H1 (cell line): ENCODE results near the gene CDK5R1. TPM values are rescaled to one million over a fixed set of nuclear protein-coding genes. Genes with fewer than 3 reads are reported as not detected.

Source experiments
- CTCF ChIA-PET: fragments of 300-600 bp; sonication (Branson Sonifier 250); formaldehyde crosslinking; loops from one replicate; lab custom pipeline; 2021; ENCODE audit not compliant: partially characterized antibody; lab: Charles Lee
- POLR2A ChIA-PET: fragments of 300-600 bp; sonication (Branson Sonifier 250); formaldehyde crosslinking; loops from one replicate; lab custom pipeline; 2021; ENCODE audit warnings: inconsistent platforms; ENCODE audit not compliant: partially characterized antibody; lab: Charles Lee
- DNase-seq, 2 experiments: peaks; one replicate each; pipeline versions ENCODE4 v3.0.0 to v3.0.0-alpha.2; 2010 to 2022; ENCODE audit warnings: low spot score in 2 of 2, low read depth in 1 of 2, mixed read lengths in 1 of 2
- FAIRE-seq: peaks from 2 replicates; lab custom pipeline; 2011; peaks lifted over from hg19 to GRCh38; lab: Jason Lieb, UNC
- H2AFZ ChIP-seq: 2 replicates; pipeline ENCODE4 v1.8.1; 2012; ENCODE audit warnings: low read length, inconsistent platforms
- H2AK5ac ChIP-seq: 2 replicates; pipeline ENCODE4 v1.6.1; 2013; ENCODE audit warnings: low read depth, low read length
- H2BK120ac ChIP-seq: replicated peaks from 2 replicates; pipeline ENCODE3; 2013; ENCODE audit warnings: low read depth, low read length, inconsistent platforms
- H2BK12ac ChIP-seq: 2 replicates; pipeline ENCODE4 v1.6.1; 2013; ENCODE audit warnings: low read depth, low read length
- H2BK15ac ChIP-seq: 2 replicates; pipeline ENCODE4 v1.6.1; 2013; ENCODE audit warnings: low read length
- H2BK20ac ChIP-seq: 2 replicates; pipeline ENCODE4 v1.6.1; 2013; ENCODE audit warnings: low read length
- H2BK5ac ChIP-seq: 2 replicates; pipeline ENCODE4 v1.6.1; 2013; ENCODE audit warnings: low read depth, low read length
- H3K14ac ChIP-seq: 2 replicates; pipeline ENCODE4 v1.6.1; 2013; ENCODE audit warnings: inconsistent platforms; ENCODE audit not compliant: insufficient read length
- H3K18ac ChIP-seq: 2 replicates; pipeline ENCODE4 v1.6.1; 2013; ENCODE audit warnings: low read length; ENCODE audit errors: extremely low read depth
- H3K23ac ChIP-seq: 2 replicates; pipeline ENCODE4 v1.6.1; 2013; ENCODE audit warnings: inconsistent platforms; ENCODE audit not compliant: insufficient read length
- H3K23me2 ChIP-seq: 2 replicates; pipeline ENCODE4 v1.6.1; 2013; ENCODE audit warnings: low read depth, low read length
- H3K27ac ChIP-seq: 2 replicates; pipeline ENCODE4 v1.6.1; 2011; ENCODE audit warnings: low read depth, low read length, inconsistent platforms
- H3K27me3 ChIP-seq, 4 experiments: replicated peaks in 1 of 4; 1 replicate in 1 of 4; 2 replicates in 3 of 4; pipeline versions ENCODE4 v1.6.1 to v1.8.1; 2011 to 2013; ENCODE audit warnings: low read length in 3 of 4, mild to moderate bottlenecking in 3 of 4, inconsistent platforms in 2 of 4, mixed read lengths in 2 of 4, moderate library complexity in 1 of 4; ENCODE audit not compliant: control insufficient read depth in 3 of 4, insufficient read depth in 3 of 4; ENCODE audit errors: extremely low read depth in 1 of 4
- H3K36me3 ChIP-seq, 4 experiments: 2 replicates each; pipeline versions ENCODE4 v1.6.1 to v1.8.1; 2011 to 2013; ENCODE audit warnings: mild to moderate bottlenecking in 4 of 4, low read length in 3 of 4, moderate library complexity in 2 of 4, control low read depth in 1 of 4, inconsistent platforms in 1 of 4; ENCODE audit not compliant: insufficient read depth in 4 of 4, control insufficient read depth in 2 of 4
- H3K4ac ChIP-seq: replicated peaks from 2 replicates; pipeline ENCODE3; 2013; ENCODE audit warnings: low read length, low read depth, mixed read lengths, inconsistent platforms; ENCODE audit not compliant: insufficient read length
- H3K4me1 ChIP-seq, 4 experiments: replicated peaks in 1 of 4; 1 replicate in 1 of 4; 2 replicates in 3 of 4; pipeline versions ENCODE4 v1.6.1 to v1.8.1; 2011 to 2013; ENCODE audit warnings: low read length in 3 of 4, inconsistent platforms in 2 of 4, mixed read lengths in 1 of 4; ENCODE audit not compliant: insufficient read depth in 4 of 4, control insufficient read depth in 3 of 4
- H3K4me2 ChIP-seq, 2 experiments: 2 replicates each; pipeline versions ENCODE4 v1.6.1 to v1.8.1; 2011 to 2013; ENCODE audit warnings: low read depth in 2 of 2, low read length in 2 of 2, control low read depth in 1 of 2, inconsistent platforms in 1 of 2, mild to moderate bottlenecking in 1 of 2; ENCODE audit not compliant: insufficient read depth in 1 of 2
- H3K4me3 ChIP-seq, 4 experiments: fragments of 200-600, 300-600 bp in 1 of 4; sonication (generic), shearing (Covaris generic), sonication (Bioruptor Twin) in 1 of 4; 2 replicates each; pipeline versions ENCODE4 v1.5.1 to v1.8.1; 2011 to 2016; ENCODE audit warnings: low read length in 4 of 4, low read depth in 3 of 4, control low read depth in 2 of 4, inconsistent platforms in 2 of 4, mild to moderate bottlenecking in 2 of 4, mixed read lengths in 1 of 4, moderate library complexity in 1 of 4; ENCODE audit not compliant: insufficient read depth in 2 of 4; ENCODE audit errors: extremely low read depth in 1 of 4
- H3K56ac ChIP-seq: replicated peaks from 2 replicates; pipeline ENCODE3; 2013; ENCODE audit warnings: low read depth, mild to moderate bottlenecking, mixed read lengths, low read length, inconsistent platforms; ENCODE audit not compliant: insufficient read length
- H3K79me1 ChIP-seq: 2 replicates; pipeline ENCODE4 v1.6.1; 2013; ENCODE audit warnings: low read depth, low read length, control low read depth
- H3K79me2 ChIP-seq, 2 experiments: 2 replicates each; pipeline versions ENCODE4 v1.6.1 to v1.8.1; 2012 to 2013; ENCODE audit warnings: low read length in 2 of 2, mild to moderate bottlenecking in 2 of 2, inconsistent platforms in 1 of 2; ENCODE audit not compliant: insufficient read depth in 2 of 2, control insufficient read depth in 1 of 2
- H3K9ac ChIP-seq, 4 experiments: replicated peaks in 1 of 4; 1 replicate in 1 of 4; 2 replicates in 3 of 4; pipeline versions ENCODE4 v1.6.1 to v1.8.1; 2011 to 2013; ENCODE audit warnings: low read depth in 3 of 4, low read length in 3 of 4, control low read depth in 2 of 4, mild to moderate bottlenecking in 2 of 4, moderate library complexity in 2 of 4, inconsistent platforms in 1 of 4; ENCODE audit errors: extremely low read depth in 1 of 4
- H3K9me3 ChIP-seq, 2 experiments: 2 replicates each; pipeline versions ENCODE4 v1.6.1 to v1.8.1; 2012 to 2013; ENCODE audit warnings: mild to moderate bottlenecking in 2 of 2, moderate library complexity in 2 of 2, control low read depth in 1 of 2, inconsistent platforms in 1 of 2, low read depth in 1 of 2, low read length in 1 of 2, mixed read lengths in 1 of 2; ENCODE audit not compliant: insufficient read depth in 2 of 2
- H4K20me1 ChIP-seq, 2 experiments: replicated peaks in 1 of 2; 2 replicates each; pipeline versions ENCODE3 to v1.8.1; 2011 to 2013; ENCODE audit warnings: inconsistent platforms in 2 of 2, low read length in 2 of 2, mild to moderate bottlenecking in 1 of 2; ENCODE audit not compliant: insufficient read depth in 2 of 2, control insufficient read depth in 1 of 2
- H4K5ac ChIP-seq: 2 replicates; pipeline ENCODE4 v1.6.1; 2013; ENCODE audit warnings: low read length, low read depth, mixed read lengths, inconsistent platforms; ENCODE audit not compliant: insufficient read length
- H4K8ac ChIP-seq: 2 replicates; pipeline ENCODE4 v1.8.0; 2013; ENCODE audit warnings: mild to moderate bottlenecking, moderate library complexity, low read length, inconsistent platforms; ENCODE audit not compliant: insufficient read depth; ENCODE audit errors: extremely low read depth
- H4K91ac ChIP-seq: replicated peaks from 2 replicates; pipeline ENCODE3; 2013; ENCODE audit warnings: low read length, mixed read lengths, inconsistent platforms; ENCODE audit not compliant: insufficient read length
- ASH2L ChIP-seq: fragments of 200-600, 300-600 bp; sonication (generic); IDR thresholded peaks from one replicate; pipeline ENCODE4 v1.7.1; 2017; ENCODE audit warnings: low read length
- BRCA1 ChIP-seq: IDR thresholded peaks from 2 replicates; pipeline ENCODE4 v1.6.1; 2012; ENCODE audit warnings: low read depth, low read length, improper control_type of control experiment
- KDM1A ChIP-seq: fragments of 200-600, 300-600 bp; sonication (generic); IDR thresholded peaks from 2 replicates; pipeline ENCODE4 v1.7.1; 2016; ENCODE audit warnings: mild to moderate bottlenecking, low read length, borderline replicate concordance
- KDM4A ChIP-seq: IDR thresholded peaks from one replicate; pipeline ENCODE4 v1.7.1; 2012; ENCODE audit warnings: low read depth, mild to moderate bottlenecking, moderate library complexity, low read length, inconsistent platforms; ENCODE audit not compliant: severe bottlenecking
- MAFK ChIP-seq: IDR thresholded peaks from 2 replicates; pipeline ENCODE4 v1.6.1; 2012; ENCODE audit warnings: low read depth, mild to moderate bottlenecking, improper control_type of control experiment, low read length
- SP1 ChIP-seq: IDR thresholded peaks from 2 replicates; pipeline ENCODE4 v1.6.1; 2011; ENCODE audit warnings: low read depth, low read length
- WGBS, 2 experiments: shearing (Covaris generic) in 1 of 2; methylation state at CpG; one replicate each; pipeline versions ENCODE4 v1.1.6 to v1.1.7; 2013 to 2015; ENCODE audit warnings: low lambda C conversion rate in 2 of 2, mixed read lengths in 2 of 2, inconsistent platforms in 1 of 2, low coverage in 1 of 2, missing lambda C conversion rate in 1 of 2; ENCODE audit not compliant: insufficient replicate concordance in 2 of 2, insufficient coverage in 1 of 2, insufficient read length in 1 of 2; ENCODE audit errors: extremely low coverage in 1 of 2, missing lambda C conversion rate in 1 of 2; 5-methylcytosine and 5-hydroxymethylcytosine counted together
- polyA plus RNA-seq, 7 experiments: library from polyadenylated mRNA; depleted of rRNA in 3 of 7; stranded (reverse) in 5 of 7; unstranded in 2 of 7; fragments of >200 nt in 5 of 7; fragments of 200-250 nt in 2 of 7; gene quantifications; 1 replicate in 5 of 7; 2 replicates in 1 of 7; 4 replicates in 1 of 7; pipeline versions ENCODE4 v1.2.1 to v1.2.3, GENCODE V29; 2011 to 2013; ENCODE audit warnings: missing spikeins in 2 of 7, mixed read lengths in 2 of 7
- total RNA-seq: library from RNA; stranded (reverse); fragmentation: NEBNext Ultra II Directional; extraction: Animal tissue kit (Norgen Biotek cat#: 25700); gene quantifications from 2 replicates; pipeline ENCODE4 v1.2.1, GENCODE V29; 2021

CDK5R1 gene
- total and polyA plus RNA-seq, 2 of the 8 experiments (the other 6 are each of a cell fraction or from before 2014, with no cell fraction given), result 2.7 to 9.9 TPM

DNA sequence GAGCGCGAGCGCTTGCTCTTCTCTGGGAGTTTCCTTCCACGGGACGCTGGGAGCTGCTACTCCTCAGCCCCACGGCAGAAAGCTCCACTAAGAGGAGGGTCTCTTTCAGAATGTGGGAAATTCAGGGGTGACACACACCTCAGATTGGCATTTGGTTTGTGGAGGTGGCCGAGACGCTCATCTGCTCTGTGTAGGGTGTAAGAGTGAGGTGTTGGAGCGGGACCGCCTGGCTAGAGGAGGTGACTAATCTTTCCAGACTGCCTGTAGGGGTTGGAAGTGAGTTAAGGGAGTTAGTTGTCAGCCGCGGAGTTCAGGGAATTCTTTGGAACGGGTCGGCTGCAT is 41.7 kb upstream of the CDK5R1 start:
- peak overlapping the region; percentile 59 for H3K56ac ChIP-seq
- H2AK5ac ChIP-seq, result no peak overlapping the region
- peaks cover 0 to 2% (median 0%) of the 10 kb centered on the region in 4 experiments; a peak in 1 of 7 replicates for H3K27me3 ChIP-seq
- no peak overlapping the region for H2AFZ ChIP-seq
- H2BK120ac ChIP-seq, result no peak overlapping the region
- peak overlapping the region; percentile 46 for H3K4ac ChIP-seq
- H3K4me3 ChIP-seq, result peak overlapping the region; percentile 93 to 98 (median 96)
- CTCF ChIA-PET, result interaction anchor here (1.1 to 4.8 kb wide), 14 partner anchors 9 to 181 kb away, joined by 3 to 47 read pairs (median 4); no protein-coding TSS in a partner anchor
- H2BK12ac ChIP-seq, result no peak overlapping the region
- H3K18ac ChIP-seq, result no peak overlapping the region; the same call in 1 of the 2 replicates
- H3K36me3 ChIP-seq, result peaks cover 0 to 33% (median 9%) of the 10 kb centered on the region in 4 experiments; a peak in 5 of 8 replicates
- peaks cover 18 to 53% of the 10 kb centered on the region in 2 experiments for H3K79me2 ChIP-seq
- H4K5ac ChIP-seq, result no peak overlapping the region
- DNase-seq, result no peak
- peak overlapping the region; percentile 59 for H4K91ac ChIP-seq
- POLR2A ChIA-PET, result interaction anchor here (0.5 to 3.3 kb wide), 20 partner anchors 9 to 176 kb away, joined by 3 to 15 read pairs (median 4); partner anchors contain the start of genes C17orf75, CDK5R1 and ZNF207
- peak overlapping the region; percentile 80 to 86 (median 84) for H3K9ac ChIP-seq
- peak overlapping the region; percentile 82; the same call in 1 of the 2 replicates for H2BK5ac ChIP-seq
- no peak overlapping the region for H3K14ac ChIP-seq
- no peak overlapping the region for H2BK20ac ChIP-seq
- 5% methylated on average over 12 of the region's 14 CpGs; no CpG with 5 or more reads in 1 of the 2 experiments for WGBS, 2 experiments
- peak overlapping the region; percentile 23; the same call in 1 of the 2 replicates for H4K8ac ChIP-seq
- H3K79me1 ChIP-seq, result no peaks in the 10 kb centered on the region; the same call in 1 of the 2 replicates
- peaks cover 0 to 4% (median 1%) of the 10 kb centered on the region in 4 experiments; a peak in 2 of 7 replicates for H3K4me1 ChIP-seq
- FAIRE-seq, result no peak
- H2BK15ac ChIP-seq, result no peak overlapping the region
- peak overlapping the region; percentile 77 to 87 for H3K4me2 ChIP-seq
- H3K23me2 ChIP-seq, result no peaks in the 10 kb centered on the region
- no peak overlapping the region for H3K23ac ChIP-seq
- H3K27ac ChIP-seq, result peak overlapping the region; percentile 90; the same call in 1 of the 2 replicates
- H4K20me1 ChIP-seq, result peaks cover 3 to 6% of the 10 kb centered on the region in 2 experiments
- peaks cover 9% of the 10 kb centered on the region in 2 experiments; a peak in 3 of 4 replicates for H3K9me3 ChIP-seq
- TF ChIP-seq SP1 (no peak), BRCA1 (no peak), ASH2L (no peak), KDM4A (no peak), KDM1A (no peak), MAFK (no peak)
